ENCODE measurements around the gene GPR39. TPM values are rescaled to one million over a fixed set of nuclear protein-coding genes. Genes with fewer than 3 reads are reported as not detected.
"Not testable (repeated sequence)": the region's sequence is repeated elsewhere in the genome, so short reads cannot be mapped to it uniquely, and the experiment has no call there.

The GPR39 gene
- total and polyA plus RNA-seq, 2 donors (not counting 1 experiment from before 2014, with no cell fraction given), result 1.00 to 1.3 TPM

DNA sequence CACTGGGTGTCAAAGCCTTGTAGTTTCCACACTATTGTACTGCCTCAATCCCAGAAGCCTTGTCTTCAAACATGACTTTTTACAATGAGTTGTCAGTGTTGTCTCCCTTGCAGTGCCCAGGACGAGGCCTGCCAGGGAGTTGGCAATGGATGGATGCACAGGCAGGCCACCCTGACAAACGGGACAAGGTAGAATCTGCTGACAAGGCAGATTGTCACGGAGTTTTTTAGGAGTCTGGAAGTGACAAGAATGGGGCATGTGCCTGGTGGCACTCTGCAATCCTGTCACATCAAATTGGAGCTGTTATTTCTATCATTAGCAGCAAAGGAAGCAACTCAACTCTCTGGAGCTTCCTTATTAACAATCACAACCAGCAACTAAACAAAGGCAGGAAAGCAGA is 25.2 kb upstream of the GPR39 start:
- Histone ChIP-seq H3K27me3 (ENCODE audit: control insufficient read depth, insufficient read depth, low read length) (no peaks in the 10 kb centered on the region), H4K20me1 (ENCODE audit: control insufficient read depth, extremely low read depth, insufficient read depth, low read length) (no peaks in the 10 kb centered on the region), H2AFZ (ENCODE audit: low read length) (no peak overlapping the region), H3K9me3 (ENCODE audit: control insufficient read depth, insufficient read depth, low read depth, low read length) (no peaks in the 10 kb centered on the region), H3K79me2 (ENCODE audit: control insufficient read depth, insufficient read depth, low read length) (no peaks in the 10 kb centered on the region), H3K9ac (ENCODE audit: insufficient read depth, low read length) (no peak overlapping the region), H3K27ac (ENCODE audit: insufficient read depth, low read length) (no peak overlapping the region), H3K4me3 (replicated peaks in 1 of 4; ENCODE audit: control extremely low read depth in 1 of 4, insufficient read depth in 1 of 4, low read depth in 3 of 4, low read length in 4 of 4) (no peak overlapping the region), H3K4me2 (ENCODE audit: extremely low read depth, insufficient read depth, low read length) (no peak overlapping the region), H3K36me3 (ENCODE audit: control insufficient read depth, insufficient read depth, low read length) (no peaks in the 10 kb centered on the region), H3K4me1 (ENCODE audit: control insufficient read depth, extremely low read depth, insufficient read depth, low read length) (no peaks in the 10 kb centered on the region)
- no peak for DNase-seq (ENCODE audit: low read depth in 2 of 2)
- no peak for TF ChIP-seq EZH2 (IDR thresholded peaks at IDR 0.05; ENCODE audit: low read length, missing control alignments)
- TF ChIP-seq, protein P1, sequence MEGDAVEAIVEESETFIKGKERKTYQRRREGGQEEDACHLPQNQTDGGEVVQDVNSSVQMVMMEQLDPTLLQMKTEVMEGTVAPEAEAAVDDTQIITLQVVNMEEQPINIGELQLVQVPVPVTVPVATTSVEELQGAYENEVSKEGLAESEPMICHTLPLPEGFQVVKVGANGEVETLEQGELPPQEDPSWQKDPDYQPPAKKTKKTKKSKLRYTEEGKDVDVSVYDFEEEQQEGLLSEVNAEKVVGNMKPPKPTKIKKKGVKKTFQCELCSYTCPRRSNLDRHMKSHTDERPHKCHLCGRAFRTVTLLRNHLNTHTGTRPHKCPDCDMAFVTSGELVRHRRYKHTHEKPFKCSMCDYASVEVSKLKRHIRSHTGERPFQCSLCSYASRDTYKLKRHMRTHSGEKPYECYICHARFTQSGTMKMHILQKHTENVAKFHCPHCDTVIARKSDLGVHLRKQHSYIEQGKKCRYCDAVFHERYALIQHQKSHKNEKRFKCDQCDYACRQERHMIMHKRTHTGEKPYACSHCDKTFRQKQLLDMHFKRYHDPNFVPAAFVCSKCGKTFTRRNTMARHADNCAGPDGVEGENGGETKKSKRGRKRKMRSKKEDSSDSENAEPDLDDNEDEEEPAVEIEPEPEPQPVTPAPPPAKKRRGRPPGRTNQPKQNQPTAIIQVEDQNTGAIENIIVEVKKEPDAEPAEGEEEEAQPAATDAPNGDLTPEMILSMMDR (conservative IDR thresholded peaks at IDR 0.05 in 1 of 2, IDR thresholded peaks at IDR 0.05 in 1 of 2; ENCODE audit: low read depth in 1 of 2, low read length in 2 of 2), result no peak

DNA sequence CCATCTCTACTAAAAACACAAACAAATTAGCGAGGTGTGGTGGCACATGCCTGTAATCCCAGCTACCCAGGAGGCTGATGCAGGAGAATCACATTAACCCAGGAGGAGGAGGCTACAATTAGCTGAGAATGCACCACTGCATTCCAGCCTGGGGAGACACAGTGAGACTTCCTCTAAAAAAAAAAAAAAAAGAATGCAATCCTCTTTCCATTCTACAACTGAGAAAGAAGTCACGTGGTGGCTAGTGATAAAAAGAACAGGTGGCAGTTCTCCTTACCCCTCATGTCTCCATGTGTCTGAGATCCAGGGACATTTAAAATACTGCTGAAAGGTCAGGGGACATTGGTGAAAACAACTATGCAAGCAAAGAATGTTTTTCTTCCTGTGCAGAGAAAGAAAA is 24.4 kb upstream of the GPR39 start:
- Histone ChIP-seq H3K79me2 (ENCODE audit: control insufficient read depth, insufficient read depth, low read length) (no peaks in the 10 kb centered on the region), H4K20me1 (ENCODE audit: control insufficient read depth, extremely low read depth, insufficient read depth, low read length) (no peaks in the 10 kb centered on the region), H2AFZ (ENCODE audit: low read length) (no peak overlapping the region), H3K27me3 (ENCODE audit: control insufficient read depth, insufficient read depth, low read length) (no peaks in the 10 kb centered on the region), H3K4me2 (ENCODE audit: extremely low read depth, insufficient read depth, low read length) (no peak overlapping the region), H3K9me3 (ENCODE audit: control insufficient read depth, insufficient read depth, low read depth, low read length) (no peaks in the 10 kb centered on the region), H3K27ac (ENCODE audit: insufficient read depth, low read length) (no peak overlapping the region), H3K4me3 (replicated peaks in 1 of 4; ENCODE audit: control extremely low read depth in 1 of 4, insufficient read depth in 1 of 4, low read depth in 3 of 4, low read length in 4 of 4) (no peak overlapping the region), H3K4me1 (ENCODE audit: control insufficient read depth, extremely low read depth, insufficient read depth, low read length) (no peaks in the 10 kb centered on the region), H3K36me3 (ENCODE audit: control insufficient read depth, insufficient read depth, low read length) (no peaks in the 10 kb centered on the region), H3K9ac (ENCODE audit: insufficient read depth, low read length) (no peak overlapping the region)
- DNase-seq (ENCODE audit: low read depth in 2 of 2), result peak in 1 of 2 donors; percentile 12
- TF ChIP-seq EZH2 (IDR thresholded peaks at IDR 0.05; ENCODE audit: low read length, missing control alignments), result no peak
- TF ChIP-seq, protein P1 (conservative IDR thresholded peaks at IDR 0.05 in 1 of 2, IDR thresholded peaks at IDR 0.05 in 1 of 2; ENCODE audit: low read depth in 1 of 2, low read length in 2 of 2), result no peak

DNA sequence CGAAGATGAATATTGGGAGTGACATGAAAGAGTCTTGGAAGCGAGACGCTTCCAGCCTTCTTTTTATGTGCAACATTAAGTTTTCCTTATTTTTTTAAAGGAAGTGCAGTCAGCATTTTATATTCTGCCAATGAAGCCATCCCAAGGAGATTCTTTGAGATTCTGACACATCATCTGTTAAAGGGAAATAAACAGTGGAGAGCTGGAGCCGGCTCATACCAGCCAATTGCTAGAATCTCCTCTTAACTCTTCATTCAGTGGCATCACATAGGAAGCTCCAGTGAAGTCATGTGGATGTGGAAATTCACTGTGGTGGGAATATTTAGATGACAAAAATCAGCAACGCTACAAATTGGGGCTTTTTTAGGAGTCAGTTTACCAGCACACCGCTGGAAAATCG is 23.7 kb upstream of the GPR39 start:
- no peak overlapping the region for H3K4me3 ChIP-seq (replicated peaks in 1 of 4; ENCODE audit: control extremely low read depth in 1 of 4, insufficient read depth in 1 of 4, low read depth in 3 of 4, low read length in 4 of 4)
- no peak for TF ChIP-seq EZH2 (IDR thresholded peaks at IDR 0.05; ENCODE audit: low read length, missing control alignments)
- TF ChIP-seq, protein P1 (conservative IDR thresholded peaks at IDR 0.05 in 1 of 2, IDR thresholded peaks at IDR 0.05 in 1 of 2; ENCODE audit: low read depth in 1 of 2, low read length in 2 of 2), result no peak
- no peak overlapping the region for H3K27ac ChIP-seq (ENCODE audit: insufficient read depth, low read length)
- no peaks in the 10 kb centered on the region for H4K20me1 ChIP-seq (ENCODE audit: control insufficient read depth, extremely low read depth, insufficient read depth, low read length)
- no peaks in the 10 kb centered on the region for H3K9me3 ChIP-seq (ENCODE audit: control insufficient read depth, insufficient read depth, low read depth, low read length)
- no peak for DNase-seq (ENCODE audit: low read depth in 2 of 2)
- no peaks in the 10 kb centered on the region for H3K79me2 ChIP-seq (ENCODE audit: control insufficient read depth, insufficient read depth, low read length)
- H3K36me3 ChIP-seq (ENCODE audit: control insufficient read depth, insufficient read depth, low read length), result no peaks in the 10 kb centered on the region
- H3K27me3 ChIP-seq (ENCODE audit: control insufficient read depth, insufficient read depth, low read length), result no peaks in the 10 kb centered on the region
- no peak overlapping the region for H3K9ac ChIP-seq (ENCODE audit: insufficient read depth, low read length)
- no peaks in the 10 kb centered on the region for H3K4me1 ChIP-seq (ENCODE audit: control insufficient read depth, extremely low read depth, insufficient read depth, low read length)
- no peak overlapping the region for H3K4me2 ChIP-seq (ENCODE audit: extremely low read depth, insufficient read depth, low read length)
- no peak overlapping the region for H2AFZ ChIP-seq (ENCODE audit: low read length)

DNA sequence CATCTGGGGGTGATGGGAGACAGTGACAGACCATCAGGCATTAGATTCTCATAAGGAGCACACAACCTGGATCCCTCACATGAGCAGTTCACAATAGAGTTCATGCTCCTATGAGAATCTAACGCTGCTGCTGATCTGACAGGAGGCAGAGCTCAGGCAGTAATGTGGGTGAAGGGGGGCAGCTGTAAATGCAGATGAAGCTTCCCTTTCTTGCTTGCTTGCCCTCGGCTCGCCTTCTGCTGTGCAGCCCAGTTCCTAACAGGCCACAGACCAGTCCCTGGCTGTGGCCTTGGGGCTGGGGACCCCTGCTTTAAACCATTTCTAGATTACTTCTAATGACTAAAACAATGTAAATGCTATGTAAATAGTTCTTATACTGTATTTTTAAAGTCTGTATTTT is 19.6 kb upstream of the GPR39 start:
- H3K36me3 ChIP-seq (ENCODE audit: control insufficient read depth, insufficient read depth, low read length); H3K4me3 ChIP-seq (replicated peaks in 1 of 4; ENCODE audit: control extremely low read depth in 1 of 4, insufficient read depth in 1 of 4, low read depth in 3 of 4, low read length in 4 of 4); DNase-seq (ENCODE audit: low read depth in 2 of 2); H3K27me3 ChIP-seq (ENCODE audit: control insufficient read depth, insufficient read depth, low read length); H3K27ac ChIP-seq (ENCODE audit: insufficient read depth, low read length); H2AFZ ChIP-seq (ENCODE audit: low read length); H3K4me1 ChIP-seq (ENCODE audit: control insufficient read depth, extremely low read depth, insufficient read depth, low read length); H3K4me2 ChIP-seq (ENCODE audit: extremely low read depth, insufficient read depth, low read length); H4K20me1 ChIP-seq (ENCODE audit: control insufficient read depth, extremely low read depth, insufficient read depth, low read length); H3K79me2 ChIP-seq (ENCODE audit: control insufficient read depth, insufficient read depth, low read length); H3K9ac ChIP-seq (ENCODE audit: insufficient read depth, low read length); H3K9me3 ChIP-seq (ENCODE audit: control insufficient read depth, insufficient read depth, low read depth, low read length): not testable (repeated sequence)
